HG02759 (cell line): ENCODE measurements around the gene RPL10A.
"Not testable (repeated sequence)": the region's sequence is repeated elsewhere in the genome, so short reads cannot be mapped to it uniquely, and the experiment has no call there.

ENCODE experiments used
- ATAC-seq: cut with Tn5 transposase; IDR thresholded peaks from one replicate; pipeline ENCODE4 v1.9.1; 2021; ENCODE audit warnings: mild to moderate bottlenecking, moderate library complexity; ENCODE audit not compliant: unreplicated experiment

RPL10A gene

GRCh38 chr6:35506536-35506935 is 38.3 kb downstream of the RPL10A start:
- ATAC-seq: no peak

DNA sequence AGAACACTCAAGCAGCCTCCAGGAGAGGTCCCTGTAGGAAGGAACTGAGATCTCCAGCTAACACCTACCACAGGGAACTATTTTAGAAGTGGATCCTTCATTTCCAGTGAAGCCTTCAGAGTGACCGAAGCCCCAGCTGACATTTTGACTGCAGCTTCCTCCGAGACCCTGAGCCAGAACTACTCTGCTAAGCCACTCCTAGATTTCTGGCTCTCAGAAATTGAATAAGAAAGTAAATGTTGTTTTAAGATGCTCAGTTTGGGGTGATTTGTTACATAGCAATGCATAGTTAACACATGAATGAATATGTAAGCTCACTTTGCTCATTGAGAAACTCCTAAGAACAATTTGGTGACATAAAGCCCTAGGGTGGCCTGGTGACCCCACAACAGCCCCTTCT is 39.0 kb downstream of the RPL10A start:
- ATAC-seq: no peak

- no peak for ATAC-seq
These were observed 39.8 kb downstream of the RPL10A start for GRCh38 chr6:35508027-35508426.

- no peak for ATAC-seq
These were observed 40.3 kb downstream of the RPL10A start for GRCh38 chr6:35508542-35508941.

DNA sequence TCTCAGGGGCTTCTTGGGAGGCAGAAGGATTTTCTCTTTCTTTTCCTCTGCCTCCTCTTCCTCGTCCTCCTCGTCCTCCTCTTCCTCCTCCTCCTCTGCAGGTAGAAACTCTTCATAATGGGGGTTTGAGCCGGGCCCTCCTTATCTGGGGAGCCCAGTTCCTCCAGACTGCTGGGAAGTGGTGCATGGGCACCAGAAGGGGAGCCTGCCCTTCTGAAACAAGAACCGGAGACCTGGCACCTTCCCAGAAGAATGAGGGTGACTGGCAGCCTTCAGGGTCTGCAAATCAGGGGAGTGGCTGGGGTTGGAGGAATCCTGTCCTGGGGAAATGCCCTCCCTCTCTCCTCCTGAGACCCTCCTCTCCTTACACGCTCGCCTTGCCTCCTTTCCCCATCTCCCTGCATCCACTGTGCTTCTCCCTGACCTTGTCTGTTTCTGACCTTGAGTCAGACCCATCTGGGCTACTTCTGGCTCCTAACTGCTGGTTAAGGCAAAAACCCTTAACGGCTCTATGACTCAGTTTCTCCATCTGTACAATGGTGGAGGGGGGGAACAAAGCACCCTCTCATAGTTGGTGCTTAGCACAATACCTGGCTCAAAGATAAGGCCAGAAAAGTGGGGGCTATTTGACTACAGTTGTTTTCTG is 42.8 kb downstream of the RPL10A start:
- ATAC-seq: no peak

DNA sequence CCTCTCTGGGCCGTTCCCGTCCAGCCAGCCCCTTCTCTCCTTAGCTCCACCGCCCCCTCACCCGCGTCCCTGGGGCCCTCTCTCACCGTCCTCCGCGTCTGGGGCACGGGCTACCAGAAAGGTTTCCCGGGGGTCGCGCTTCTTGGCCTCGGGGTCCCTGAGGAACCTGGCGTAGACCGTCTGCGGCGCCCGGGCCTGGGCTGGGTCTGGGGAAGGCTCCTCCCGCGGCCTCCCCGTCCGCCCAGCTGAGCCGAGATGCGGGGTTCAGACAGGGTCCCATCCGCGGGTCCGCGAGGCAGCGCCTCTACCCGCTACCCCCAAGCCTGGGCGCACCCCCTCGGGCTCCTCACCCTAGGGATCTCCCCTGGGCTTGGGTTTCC is 43.4 kb downstream of the RPL10A start:
- ATAC-seq: no peak

- no peak for ATAC-seq
These were observed 43.8 kb downstream of the RPL10A start for GRCh38 chr6:35512006-35512405.

GRCh38 chr6:35512740-35513139 is 44.5 kb downstream of the RPL10A start, which contains the start of gene TULP1:
TSS of gene TULP1 (minus strand) at chr6:35512896. CDS start at chr6:35512858, 38 bp downstream.
- ATAC-seq: no peak

DNA sequence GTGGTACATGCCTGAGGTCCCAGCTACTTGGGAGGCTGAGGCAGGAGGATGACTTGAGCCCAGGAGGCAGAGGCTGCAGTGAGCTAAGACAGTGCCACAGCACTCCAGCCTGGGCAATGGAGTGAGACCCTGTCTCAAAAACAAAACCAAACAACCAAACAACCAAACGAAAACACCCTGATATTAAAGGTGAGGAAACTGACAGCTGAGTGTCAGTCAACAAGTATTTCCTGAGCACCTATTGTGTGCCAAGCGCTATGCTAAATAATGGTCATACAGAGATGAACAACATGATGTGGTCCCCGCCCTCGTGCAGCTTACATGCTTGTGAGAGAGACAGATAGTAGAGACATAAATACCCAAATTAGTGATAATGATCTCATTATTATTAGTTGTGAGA is 46.4 kb downstream of the RPL10A start:
- no peak for ATAC-seq

GRCh38 chr6:35515939-35516338 is 47.7 kb downstream of the RPL10A start:
- not testable (repeated sequence) for ATAC-seq

DNA sequence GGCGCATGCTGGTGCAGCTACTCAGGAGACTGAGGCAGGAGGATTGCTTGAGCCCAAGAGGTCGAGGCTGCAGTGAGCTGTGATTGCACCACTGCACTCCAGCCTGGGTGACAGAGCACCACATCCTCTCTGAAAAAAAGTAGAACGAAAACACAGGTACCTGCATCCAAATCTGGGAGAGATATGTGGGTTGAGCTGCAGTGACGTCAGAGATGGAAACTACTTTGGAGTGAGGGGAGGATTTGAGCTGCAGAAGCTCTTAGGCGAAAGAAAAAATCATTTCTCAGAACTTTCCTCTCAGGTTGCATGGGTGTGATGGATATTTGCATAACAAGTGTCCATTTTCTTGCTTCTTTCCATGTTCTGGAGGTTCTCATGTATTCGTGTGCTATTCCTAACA is 48.5 kb downstream of the RPL10A start:
- no peak for ATAC-seq

DNA sequence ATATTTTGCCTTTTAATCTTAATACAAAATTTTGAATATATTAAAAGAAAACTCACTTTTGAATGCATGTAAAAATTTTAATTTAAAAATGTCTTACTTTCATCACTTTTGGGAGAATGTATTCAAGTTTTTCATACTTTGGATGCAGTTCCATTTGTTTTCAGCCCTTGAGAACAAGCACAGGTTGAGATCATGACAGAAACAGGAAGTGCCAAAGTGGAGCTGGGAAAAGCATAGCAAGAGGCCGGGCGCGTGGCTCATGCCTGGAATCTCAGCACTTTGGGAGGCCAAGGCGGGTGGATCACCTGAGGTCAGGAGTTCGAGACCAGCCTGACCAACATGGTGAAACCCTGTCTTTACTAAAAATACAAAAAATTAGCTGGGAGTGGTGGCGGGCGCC is 49.8 kb downstream of the RPL10A start:
- not testable (repeated sequence) for ATAC-seq

DNA sequence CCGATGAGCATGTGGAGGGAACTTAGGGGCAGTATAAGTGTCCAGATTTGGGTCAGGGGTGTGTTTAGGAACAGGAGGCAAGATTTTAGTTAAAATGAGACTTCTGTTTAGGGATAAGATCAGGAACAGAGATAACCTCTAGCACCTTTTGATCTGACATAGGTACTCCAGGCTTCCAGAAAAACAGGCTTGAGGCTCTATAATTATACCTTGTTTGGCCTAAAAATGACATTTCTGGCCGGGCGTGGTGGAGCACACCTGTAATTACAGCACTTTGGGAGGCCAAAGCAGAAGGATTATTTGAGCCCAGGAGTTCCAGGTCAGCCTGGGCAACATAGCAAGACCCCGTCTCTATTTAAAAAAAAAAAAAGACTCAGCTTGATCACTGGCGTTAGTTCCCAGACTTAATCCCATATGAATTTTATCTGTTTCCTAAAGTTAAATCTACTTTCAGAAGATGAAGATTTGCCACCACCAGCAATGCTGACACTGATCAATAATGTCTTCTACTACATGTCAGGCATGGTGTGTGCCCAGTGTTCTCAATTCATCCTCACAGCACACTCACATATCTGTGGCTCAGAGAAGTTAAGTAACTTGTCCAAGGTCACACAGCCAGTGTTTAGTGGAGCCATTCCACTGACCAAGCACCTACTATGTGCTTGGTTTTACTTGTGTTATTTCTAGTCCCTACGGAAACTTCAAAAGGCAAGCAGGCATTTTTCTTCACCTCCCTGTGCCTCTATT is 50.5 kb downstream of the RPL10A start:
- ATAC-seq: no peak

GRCh38 chr6:35519313-35520015 is 51.3 kb downstream of the RPL10A start:
- no peak for ATAC-seq
